Measurements from ENCODE around the gene ARMC9.
"Not testable (repeated sequence)": the region's sequence is repeated elsewhere in the genome, so short reads cannot be mapped to it uniquely, and the experiment has no call there.

- peak; percentile 40 for TF ChIP-seq CTCF (conservative IDR thresholded peaks at IDR 0.05; ENCODE audit: low read depth, low read length)
- TF ChIP-seq EZH2 (IDR thresholded peaks at IDR 0.05; ENCODE audit: low read length, unreplicated experiment); EZH2phosphoT487 (IDR thresholded peaks at IDR 0.05; ENCODE audit: borderline replicate concordance, low read length): not testable (repeated sequence)
These were observed 202.2 kb downstream of the ARMC9 start for GRCh38 chr2:231400681-231401080.

Data from PC-3 (cell line).